HCT116 (cell line): ENCODE measurements around the gene MDFI. TPM values are rescaled to one million over a fixed set of nuclear protein-coding genes. Genes with fewer than 3 reads are reported as not detected.

Experiments
- ATAC-seq: fragments of 200-7000 bp; cut with Tn5 transposase; 2 replicates; pipeline ENCODE4 v1.9.1; 2020; ENCODE audit warnings: mild to moderate bottlenecking, moderate library complexity
- BruUV-seq: library from RNA; stranded (reverse); fragments of 400-500 nt; replicated peaks from 2 replicates; lab custom pipeline; 2021; lab: Mats Ljungman, UMichigan
- CTCF ChIA-PET: fragments of 300-600 bp; sonication (Branson Sonifier 250); formaldehyde crosslinking; loops from one replicate; lab custom pipeline; 2021; ENCODE audit warnings: antibody characterized with exemption; lab: Charles Lee
- POLR2A ChIA-PET: fragments of 300-600, 350-600 bp; sonication (Branson Sonifier 250); formaldehyde crosslinking; loops from one replicate; lab custom pipeline; 2021; ENCODE audit warnings: antibody characterized with exemption; lab: Charles Lee
- RAD21 ChIA-PET, 2 experiments: fragments of 300-600 bp; sonication (Branson Sonifier 250); formaldehyde crosslinking; loops; one replicate each; lab custom pipeline; 2023; ENCODE audit warnings: low total read pairs in 2 of 2; ENCODE audit not compliant: uncharacterized antibody in 2 of 2, unreplicated experiment in 2 of 2, low non-redundant PET in 1 of 2; lab: Charles Lee
- DNase-seq: peaks from one replicate; pipeline ENCODE4 v3.0.0-alpha.2; 2010; ENCODE audit warnings: low read depth, low spot score
- H2AFZ ChIP-seq: fragments of 200-600 bp; shearing (Covaris generic), sonication (generic); 2 replicates; pipeline ENCODE4 v1.6.1; 2017; ENCODE audit warnings: low read depth, mixed run types, mixed read lengths, antibody characterized with exemption, low read length; ENCODE audit not compliant: poor library complexity, severe bottlenecking
- H3K27ac ChIP-seq: 2 replicates; pipeline ENCODE4 v1.5.1; 2012; ENCODE audit warnings: low read depth, low read length
- H3K27me3 ChIP-seq: fragments of 200-600 bp; sonication (generic); 2 replicates; pipeline ENCODE4 v1.6.1; 2016; ENCODE audit warnings: mixed run types, low read length, mixed read lengths; ENCODE audit not compliant: insufficient read depth
- H3K36me3 ChIP-seq, 2 experiments: fragments of 200-500 bp in 1 of 2; fragments of 200-600 bp in 1 of 2; sonication (Bioruptor generic) in 1 of 2; sonication (generic) in 1 of 2; 2 replicates each; pipeline versions ENCODE4 v1.5.1 to v1.6.1; 2014 to 2016; ENCODE audit warnings: low read length in 2 of 2, inconsistent platforms in 1 of 2, mixed read lengths in 1 of 2, mixed run types in 1 of 2; ENCODE audit not compliant: insufficient read depth in 2 of 2, control insufficient read depth in 1 of 2
- H3K4me1 ChIP-seq, 2 experiments: fragments of 200-600 bp in 1 of 2; sonication (generic) in 1 of 2; 2 replicates each; pipeline versions ENCODE4 v1.5.1 to v1.6.1; 2012 to 2017; ENCODE audit warnings: low read length in 2 of 2, inconsistent platforms in 1 of 2, mild to moderate bottlenecking in 1 of 2, mixed read lengths in 1 of 2, mixed run types in 1 of 2, moderate library complexity in 1 of 2; ENCODE audit not compliant: insufficient read depth in 2 of 2, control insufficient read depth in 1 of 2
- H3K4me2 ChIP-seq: fragments of 200-600 bp; sonication (generic); 2 replicates; pipeline ENCODE4 v1.6.1; 2017; ENCODE audit warnings: mixed run types, low read length, mixed read lengths
- H3K4me3 ChIP-seq, 2 experiments: fragments of 200-600 bp in 1 of 2; sonication (generic) in 1 of 2; replicated peaks in 1 of 2; 2 replicates each; pipeline ENCODE4 v1.5.1; 2011 to 2016; ENCODE audit warnings: low read length in 2 of 2, control low read depth in 1 of 2, low read depth in 1 of 2, mild to moderate bottlenecking in 1 of 2, mixed read lengths in 1 of 2, mixed run types in 1 of 2
- H3K79me2 ChIP-seq: fragments of 200-600 bp; sonication (generic); 2 replicates; pipeline ENCODE4 v1.6.1; 2017; ENCODE audit warnings: mild to moderate bottlenecking, mixed run types, low read length, moderate library complexity, mixed read lengths; ENCODE audit not compliant: insufficient read depth
- H3K9ac ChIP-seq: fragments of 200-600 bp; sonication (generic); 2 replicates; pipeline ENCODE4 v1.6.1; 2016; ENCODE audit warnings: low read length, mixed read lengths
- H3K9me2 ChIP-seq: fragments of 200-600 bp; sonication (generic), shearing (Covaris generic); 2 replicates; pipeline ENCODE4 v1.6.1; 2017; ENCODE audit warnings: mixed run types, mild to moderate bottlenecking, moderate library complexity; ENCODE audit not compliant: insufficient read depth
- H3K9me3 ChIP-seq, 2 experiments: fragments of 200-500 bp in 1 of 2; fragments of 200-600 bp in 1 of 2; sonication (Bioruptor generic) in 1 of 2; sonication (generic) in 1 of 2; 2 replicates each; pipeline ENCODE4 v1.6.1; 2014 to 2017; ENCODE audit warnings: low read length in 2 of 2, mixed read lengths in 2 of 2, inconsistent platforms in 1 of 2, low read depth in 1 of 2, mild to moderate bottlenecking in 1 of 2, mixed run types in 1 of 2, moderate library complexity in 1 of 2; ENCODE audit not compliant: control insufficient read depth in 1 of 2, insufficient read depth in 1 of 2
- H4K20me1 ChIP-seq: fragments of 200-600 bp; sonication (generic), shearing (Covaris generic); 2 replicates; pipeline ENCODE4 v1.6.1; 2017; ENCODE audit warnings: mixed run types, mild to moderate bottlenecking, moderate library complexity; ENCODE audit not compliant: insufficient read depth
- CTCF ChIP-seq, 3 experiments: fragments of 200-600 bp in 1 of 3; sonication (generic) in 1 of 3; IDR thresholded peaks in 2 of 3; conservative IDR thresholded peaks in 1 of 3; 2 replicates each; pipeline ENCODE4 v1.5.1; 2012 to 2017; ENCODE audit warnings: low read depth in 2 of 3, low read length in 2 of 3, antibody characterized with exemption in 1 of 3, borderline replicate concordance in 1 of 3, control low read depth in 1 of 3, mild to moderate bottlenecking in 1 of 3, mixed read lengths in 1 of 3, mixed run types in 1 of 3, moderate library complexity in 1 of 3; ENCODE audit not compliant: insufficient read depth in 1 of 3
- ELF1 ChIP-seq: IDR thresholded peaks from 2 replicates; pipeline ENCODE4 v1.6.1; 2012; ENCODE audit warnings: low read depth, borderline replicate concordance
- EZH2 ChIP-seq: fragments of 200-600 bp; sonication (generic); IDR thresholded peaks from 2 replicates; pipeline ENCODE4 v1.6.1; 2017; ENCODE audit warnings: antibody characterized with exemption, mixed run types
- EZH2phosphoT487 ChIP-seq: fragments of 200-600 bp; IDR thresholded peaks from 2 replicates; pipeline ENCODE4 v1.6.1; 2018; ENCODE audit warnings: antibody characterized with exemption, borderline replicate concordance
- FOSL1 ChIP-seq: IDR thresholded peaks from 2 replicates; pipeline ENCODE4 v1.6.1; 2012; ENCODE audit warnings: low read depth
- POLR2A ChIP-seq: IDR thresholded peaks from 2 replicates; pipeline ENCODE4 v1.7.0; 2011; ENCODE audit warnings: borderline replicate concordance; ENCODE audit not compliant: insufficient read depth, insufficient read length; ENCODE audit errors: extremely low read depth
- REST ChIP-seq: IDR thresholded peaks from 2 replicates; pipeline ENCODE4 v1.6.1; 2012; ENCODE audit warnings: low read depth
- ZBTB33 ChIP-seq: IDR thresholded peaks from 2 replicates; pipeline ENCODE4 v1.6.1; 2011; ENCODE audit warnings: mild to moderate bottlenecking, low read length, moderate library complexity; ENCODE audit not compliant: insufficient replicate concordance; ENCODE audit errors: extremely low read depth
- intact Hi-C: fragments of 100-400 bp; cut with micrococcal nuclease; formaldehyde crosslinking; loops from 2 replicates; pipeline ENCODE4 v1.10.0; 2022
- total RNA-seq: library from RNA; stranded (reverse); gene quantifications from one replicate; pipeline ENCODE4 v1.2.1, GENCODE V29; 2021; ENCODE audit not compliant: unreplicated experiment

MDFI gene
- total RNA-seq, 1 experiment from 2014 or later = 35.5 TPM

- H3K9me2 ChIP-seq = no peaks in the 10 kb centered on the region
- no peak for ATAC-seq
- BruUV-seq = no TSS peak
- no peak for TF ChIP-seq REST
- TF ChIP-seq EZH2phosphoT487 = no peak
- TF ChIP-seq ZBTB33 = no peak
- TF ChIP-seq FOSL1 = no peak
- no peak for TF ChIP-seq EZH2
- TF ChIP-seq POLR2A = no peak
- TF ChIP-seq ELF1 = no peak
- no peak for TF ChIP-seq CTCF (IDR thresholded peaks at IDR 0.05 in 2 of 3, conservative IDR thresholded peaks at IDR 0.05 in 1 of 3; ENCODE audit: borderline replicate concordance in 1 of 3, insufficient read depth in 1 of 3, low read depth in 2 of 3, low read length in 2 of 3)
- TF ChIP-seq, all 23 proteins: peak for 0
- Histone ChIP-seq H3K27me3 (no peaks in the 10 kb centered on the region), H3K9me3 (no peaks in the 10 kb centered on the region), H2AFZ (no peak overlapping the region), H3K4me1 (peaks cover 0 to 3% of the 10 kb centered on the region in 2 experiments; a peak in 3 of 4 replicates), H4K20me1 (no peaks in the 10 kb centered on the region), H3K4me3 (no peak overlapping the region), H3K9ac (no peak overlapping the region), H3K27ac (no peak overlapping the region), H3K4me2 (no peak overlapping the region), H3K36me3 (peaks cover 4 to 9% of the 10 kb centered on the region in 2 experiments; a peak in 2 of 4 replicates), H3K79me2 (no peaks in the 10 kb centered on the region)
- POLR2A ChIA-PET = no interaction called here
- CTCF ChIA-PET = no interaction called here
- intact Hi-C loops = no loop called here
- no peak for DNase-seq
- RAD21 ChIA-PET = no interaction called here
Measured at GRCh38 chr6:41597246-41598000, 40.8 kb upstream of the MDFI start.
